ENCODE data around the gene ARHGAP25. TPM values are rescaled to one million over a fixed set of nuclear protein-coding genes. Genes with fewer than 3 reads are reported as not detected.

The ARHGAP25 gene
- total and polyA plus RNA-seq, 2 donors (not counting 3 experiments of a cell fraction or from before 2014, with no cell fraction given) = 0.50 to 2.0 TPM

- no peak for TF ChIP-seq POLR2A (IDR thresholded peaks at IDR 0.05; ENCODE audit: low read depth, low read length)
- TF ChIP-seq POLR2AphosphoS5 (IDR thresholded peaks at IDR 0.05; ENCODE audit: insufficient read depth, low read depth, low read length) = no peak
- TF ChIP-seq CTCF (IDR thresholded peaks at IDR 0.05; ENCODE audit: extremely low read depth in 1 of 2, insufficient read depth in 1 of 2, low read depth in 1 of 2, low read length in 2 of 2) = no peak
- TF ChIP-seq FOS (IDR thresholded peaks at IDR 0.05; ENCODE audit: borderline replicate concordance, insufficient read depth, low read length) = no peak
- no peak for TF ChIP-seq EZH2 (IDR thresholded peaks at IDR 0.05; ENCODE audit: borderline replicate concordance, low read depth, low read length, severe bottlenecking)
- no peak for TF ChIP-seq MYC (IDR thresholded peaks at IDR 0.05; ENCODE audit: low read depth, low read length)
- no peak for TF ChIP-seq JUN (IDR thresholded peaks at IDR 0.05; ENCODE audit: borderline replicate concordance, insufficient read depth, insufficient read length, low read depth)
- no peak for TF ChIP-seq GATA2 (IDR thresholded peaks at IDR 0.05; ENCODE audit: insufficient read depth, insufficient read length, low read depth, low read length)
- no peak for TF ChIP-seq MAX (IDR thresholded peaks at IDR 0.05; ENCODE audit: insufficient read depth, insufficient read length)
- H4K20me1 ChIP-seq (replicated peaks; ENCODE audit: control insufficient read depth, extremely low read depth, insufficient read depth, low read length) = no peaks in the 10 kb centered on the region
- ChIA-PET POLR2A (no interaction called here), CTCF (interaction anchor here (1.1 to 3.2 kb wide), 3 partner anchors 9 to 168 kb away, joined by 3 to 14 read pairs (median 5); no protein-coding TSS in a partner anchor)
- intact Hi-C loops (cut with micrococcal nuclease) (no loop called here), dilution Hi-C loops (cut with MboI; ENCODE audit: extremely low pct_ligation_motif_present, low sequenced_read_pairs) (no loop called here)
- H3K4me3 ChIP-seq (replicated peaks in 1 of 3; ENCODE audit: insufficient read depth in 1 of 3, low read depth in 1 of 3, low read length in 3 of 3) = no peak overlapping the region
- H3K9me1 ChIP-seq (replicated peaks; ENCODE audit: control insufficient read depth, extremely low read depth, insufficient read depth, low read length) = no peaks in the 10 kb centered on the region
- no TSS peak for BruUV-seq (replicated peaks)
- H3K27me3 ChIP-seq (ENCODE audit: control insufficient read depth in 2 of 2, insufficient read depth in 2 of 2, low read length in 2 of 2) = no peaks in the 10 kb centered on the region
- DNase-seq (ENCODE audit: low read depth, low spot score) (no peak), FAIRE-seq (no peak)
- peaks cover 7% of the 10 kb centered on the region for H3K4me1 ChIP-seq (ENCODE audit: control insufficient read depth, extremely low read depth, insufficient read depth, low read length)
- H3K36me3 ChIP-seq (ENCODE audit: control insufficient read depth in 2 of 2, extremely low read depth in 1 of 2, insufficient read depth in 2 of 2, low read length in 2 of 2) = no peaks in the 10 kb centered on the region
- H3K9me3 ChIP-seq (replicated peaks; ENCODE audit: control insufficient read depth, insufficient read depth, low read length) = no peaks in the 10 kb centered on the region
- no peak overlapping the region for H3K4me2 ChIP-seq (ENCODE audit: insufficient read depth, low read length)
- no peak overlapping the region for H3K9ac ChIP-seq (replicated peaks; ENCODE audit: extremely low read depth, insufficient read depth, low read length)
- no peak overlapping the region for H3K27ac ChIP-seq (ENCODE audit: insufficient read depth, low read depth, low read length)
- no peak overlapping the region for H2AFZ ChIP-seq (ENCODE audit: low read depth, low read length)
- H3K79me2 ChIP-seq (ENCODE audit: control insufficient read depth, insufficient read depth, low read length) = no peaks in the 10 kb centered on the region
Measured at GRCh38 chr2:68757081-68757480, 22.5 kb downstream of the ARHGAP25 start.

Measured in endothelial cell of umbilical vein (primary cell).